ENCODE data around the gene MRPS22.

The MRPS22 gene

GRCh38 chr3:139343895-139344856 is at the start of gene MRPS22:
Gene MRPS22 (plus strand): TSS chr3:139344020. CDS start chr3:139344027, 7 bp downstream.
- DNase-seq (ENCODE audit: low read depth in 2 of 2) = peak; percentile 69 to 70

DNA sequence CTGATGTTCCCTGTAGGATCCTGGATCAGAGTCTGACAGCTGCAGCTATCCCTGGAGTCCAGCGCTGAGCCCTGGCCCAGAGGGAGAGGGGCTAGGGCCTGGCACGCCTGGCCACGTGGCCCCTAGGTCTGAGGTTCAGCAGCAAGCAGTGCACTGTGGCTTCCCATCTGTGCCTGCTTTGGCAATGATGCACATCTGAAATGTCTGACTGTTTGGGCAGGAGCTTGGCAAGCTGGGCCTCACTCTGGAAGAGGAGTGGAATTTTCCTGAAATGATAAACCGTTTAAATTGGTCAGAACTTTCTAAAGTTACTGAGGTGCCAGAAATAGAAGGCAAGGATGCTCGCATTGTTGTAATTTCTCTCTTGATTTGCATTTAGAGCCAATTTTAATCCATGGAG is 48.8 kb upstream of the MRPS22 start:
- DNase-seq (ENCODE audit: low read depth in 2 of 2) = no peak

DNA sequence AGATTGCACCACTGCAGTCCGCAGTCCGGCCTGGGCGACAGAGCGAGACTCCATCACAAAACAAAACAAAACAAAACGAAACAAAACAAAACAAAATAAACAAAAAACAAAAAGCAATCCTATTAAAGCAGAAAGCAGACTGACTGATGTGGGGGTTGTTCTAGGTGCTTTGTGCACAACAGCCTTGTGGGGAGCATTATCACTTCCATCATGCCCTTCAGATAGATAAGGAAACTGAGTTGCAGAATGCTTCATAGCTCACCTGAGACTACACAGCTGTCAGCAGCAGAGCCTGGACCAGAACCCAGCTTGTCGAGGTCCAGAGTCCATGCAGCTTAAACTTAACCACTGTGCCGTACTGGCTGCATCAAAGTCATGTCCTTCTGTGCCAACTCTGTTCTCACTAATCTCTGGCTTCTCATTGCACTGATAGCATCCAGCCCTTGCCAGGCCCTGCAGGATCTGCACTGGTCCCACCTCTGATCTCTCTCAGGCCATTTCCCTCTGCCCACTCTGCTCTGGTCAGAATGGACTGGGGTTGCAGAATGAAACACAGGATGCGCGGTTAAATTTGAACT is 47.6 kb upstream of the MRPS22 start:
- no peak for DNase-seq (ENCODE audit: low read depth in 2 of 2)

GRCh38 chr3:139297588-139298311 is 46.1 kb upstream of the MRPS22 start:
- DNase-seq (ENCODE audit: low read depth in 2 of 2) = no peak

GRCh38 chr3:139299261-139300132 is 44.3 kb upstream of the MRPS22 start:
- no peak for DNase-seq (ENCODE audit: low read depth in 2 of 2)

DNA sequence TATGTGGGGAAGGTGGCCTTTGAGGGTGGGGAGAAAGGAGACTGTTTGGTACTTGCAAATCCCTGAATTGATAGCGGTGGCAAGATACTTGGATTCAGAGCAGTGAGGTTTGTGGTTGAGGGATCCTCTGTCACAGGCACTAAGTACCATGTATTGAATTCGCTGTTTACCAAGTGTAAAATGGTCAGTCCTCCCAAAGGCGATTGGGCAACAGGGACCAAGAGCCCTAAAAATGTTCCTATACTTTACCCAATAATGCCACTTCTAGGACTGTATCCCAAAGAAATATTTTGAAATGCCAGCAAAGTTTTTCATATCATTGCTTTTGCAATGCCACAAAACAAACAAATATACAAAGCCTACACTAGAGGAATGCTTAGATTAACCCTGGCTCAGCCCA is 43.4 kb upstream of the MRPS22 start:
- no peak for DNase-seq (ENCODE audit: low read depth in 2 of 2)

- DNase-seq (ENCODE audit: low read depth in 2 of 2) = no peak
Observed at GRCh38 chr3:139301183-139301582, 42.6 kb upstream of the MRPS22 start.

DNA sequence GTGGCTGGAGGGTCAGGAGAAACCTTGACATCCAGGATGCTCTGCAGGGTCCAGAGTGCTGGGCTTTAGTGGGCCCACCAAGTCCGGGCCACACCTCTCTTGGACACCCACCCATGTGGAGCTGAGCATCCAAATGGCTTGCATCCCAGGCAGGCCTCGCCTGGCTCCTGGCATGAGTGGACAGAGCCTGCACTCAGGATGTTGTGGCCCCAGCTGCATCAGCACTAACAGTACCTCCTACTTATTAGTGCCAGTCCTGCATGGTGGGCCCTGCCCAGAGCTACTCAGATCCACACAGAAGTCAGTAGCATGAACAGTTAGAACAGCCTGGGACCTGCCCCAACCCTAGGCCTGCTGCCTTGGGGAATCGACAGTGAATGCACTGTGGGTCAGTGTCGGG is 42.2 kb upstream of the MRPS22 start:
- no peak for DNase-seq (ENCODE audit: low read depth in 2 of 2)

GRCh38 chr3:139302084-139302800 is 41.6 kb upstream of the MRPS22 start:
- no peak for DNase-seq (ENCODE audit: low read depth in 2 of 2)

GRCh38 chr3:139302801-139303113 is 41.1 kb upstream of the MRPS22 start:
- DNase-seq (ENCODE audit: low read depth in 2 of 2) = no peak

DNA sequence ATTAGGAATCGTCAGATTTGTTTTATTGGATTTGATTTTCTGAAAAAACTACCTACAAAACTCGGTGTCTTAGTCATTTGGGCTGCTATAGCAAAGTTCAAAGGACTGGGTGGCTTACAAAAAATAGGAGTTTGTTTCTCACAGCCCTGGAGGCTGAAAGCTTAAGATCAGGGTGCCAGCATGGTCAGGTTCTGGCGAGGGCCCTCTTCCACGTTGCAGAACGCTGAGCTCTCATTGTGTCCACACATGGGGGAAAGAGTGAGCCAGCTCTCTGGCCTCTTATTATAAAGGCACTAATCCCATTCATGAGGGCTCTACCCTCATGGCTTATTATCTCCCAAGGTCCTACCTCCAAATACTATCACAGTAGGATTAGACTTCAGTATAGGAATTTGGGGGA is 40.6 kb upstream of the MRPS22 start:
- DNase-seq (ENCODE audit: low read depth in 2 of 2) = no peak

GRCh38 chr3:139304383-139304782 is 39.4 kb upstream of the MRPS22 start:
- DNase-seq (ENCODE audit: low read depth in 2 of 2) = no peak

DNA sequence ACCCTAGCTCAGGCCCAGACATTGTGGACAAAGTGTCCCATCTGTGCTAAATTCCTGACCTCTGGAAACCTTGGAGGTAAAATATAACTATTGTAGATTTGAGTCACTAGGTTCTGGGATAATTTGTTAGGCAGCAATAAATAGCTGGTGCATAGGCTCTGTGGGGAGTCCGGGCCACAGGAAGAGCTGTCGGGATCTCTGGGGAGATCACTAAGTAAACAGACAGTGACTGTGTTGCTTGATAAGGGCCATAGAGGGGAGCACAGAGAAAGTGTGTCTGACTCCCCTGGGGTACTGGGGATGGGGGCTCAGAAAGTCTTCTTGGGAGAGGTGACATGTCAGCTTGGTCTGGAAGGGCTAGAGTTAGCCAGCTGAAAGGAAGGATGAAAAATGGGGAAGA is 37.7 kb upstream of the MRPS22 start:
- DNase-seq (ENCODE audit: low read depth in 2 of 2) = no peak

- DNase-seq (ENCODE audit: low read depth in 2 of 2) = no peak
Observed at GRCh38 chr3:139307072-139307491, 36.7 kb upstream of the MRPS22 start.

- DNase-seq (ENCODE audit: low read depth in 2 of 2) = no peak
Observed at GRCh38 chr3:139307601-139308555, 35.9 kb upstream of the MRPS22 start.

- DNase-seq (ENCODE audit: low read depth in 2 of 2) = no peak
Observed at GRCh38 chr3:139308560-139308959, 35.3 kb upstream of the MRPS22 start.

DNA sequence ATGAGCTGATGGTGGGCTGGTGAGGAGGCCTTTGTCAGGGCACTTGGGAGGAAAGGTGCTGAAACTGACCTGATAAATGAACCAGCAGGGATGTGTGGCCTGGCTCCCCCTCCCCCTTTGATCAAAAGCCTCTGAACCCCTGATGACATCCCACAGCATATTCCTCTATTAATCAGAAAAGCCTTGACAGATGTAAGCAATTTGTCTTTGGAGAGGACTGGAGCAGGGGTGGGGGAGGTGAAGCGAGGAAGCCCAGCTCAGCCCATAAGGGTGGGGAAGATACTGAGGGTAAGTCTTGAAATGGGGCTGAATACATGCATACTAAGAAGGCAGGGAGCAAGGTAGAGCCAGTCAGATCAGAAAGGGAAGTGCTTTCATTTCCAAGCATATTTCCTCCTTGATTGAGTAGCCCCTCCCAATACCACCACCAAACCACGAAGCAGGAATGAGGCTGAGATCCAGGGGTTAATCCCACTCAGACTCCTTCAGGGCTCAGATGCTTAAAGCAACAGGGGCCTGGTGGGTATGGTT is 34.7 kb upstream of the MRPS22 start:
- no peak for DNase-seq (ENCODE audit: low read depth in 2 of 2)

- no peak for DNase-seq (ENCODE audit: low read depth in 2 of 2)
Observed at GRCh38 chr3:139309880-139310279, 33.9 kb upstream of the MRPS22 start.

GRCh38 chr3:139310474-139310933 is 33.3 kb upstream of the MRPS22 start:
- no peak for DNase-seq (ENCODE audit: low read depth in 2 of 2)

All from stimulated activated CD8-positive, alpha-beta memory T cell treated with anti-CD3 and anti-CD28 coated beads, Interleukin-2, amount 100 ng/mL, for 1 hour (primary cell).